DND-41 (cell line): ENCODE measurements around the gene BCL2L13.

Source experiments
- ATAC-seq: fragments of 200-7000 bp; cut with Tn5 transposase; 3 replicates; pipeline ENCODE4 v1.9.1; 2021; ENCODE audit warnings: low read depth; ENCODE audit not compliant: insufficient read depth
- DNase-seq: peaks from one replicate; pipeline ENCODE4 v3.0.0-alpha.2; 2020
- H2AFZ ChIP-seq: 2 replicates; pipeline ENCODE4 v1.6.0; 2012; ENCODE audit warnings: low read depth, low read length
- H3K27ac ChIP-seq: 2 replicates; pipeline ENCODE4 v1.5.1; 2012; ENCODE audit warnings: low read length, inconsistent platforms
- H3K27me3 ChIP-seq: fragments of 200-600 bp; sonication (generic); 2 replicates; pipeline ENCODE4 v1.6.0; 2012; ENCODE audit warnings: low read length, mild to moderate bottlenecking, inconsistent platforms; ENCODE audit not compliant: insufficient read depth, poor library complexity
- H3K36me3 ChIP-seq: 2 replicates; pipeline ENCODE4 v1.5.1; 2012; ENCODE audit warnings: low read length, inconsistent platforms; ENCODE audit not compliant: insufficient read depth
- H3K4me1 ChIP-seq: 2 replicates; pipeline ENCODE4 v1.5.1; 2012; ENCODE audit warnings: mild to moderate bottlenecking, low read length; ENCODE audit not compliant: insufficient read depth
- H3K4me2 ChIP-seq: 2 replicates; pipeline ENCODE4 v1.6.0; 2012; ENCODE audit warnings: mild to moderate bottlenecking, moderate library complexity, low read length, inconsistent platforms; ENCODE audit not compliant: insufficient read depth
- H3K4me3 ChIP-seq, 2 experiments: fragments of 200-600 bp in 1 of 2; shearing (Covaris generic) in 1 of 2; 2 replicates each; pipeline ENCODE4 v1.5.1; 2012 to 2016; ENCODE audit warnings: inconsistent platforms in 2 of 2, low read length in 2 of 2, mild to moderate bottlenecking in 2 of 2, low read depth in 1 of 2, moderate library complexity in 1 of 2
- H3K79me2 ChIP-seq: 2 replicates; pipeline ENCODE4 v1.6.0; 2012; ENCODE audit warnings: low read length, inconsistent platforms; ENCODE audit not compliant: insufficient read depth
- H3K9ac ChIP-seq: 2 replicates; pipeline ENCODE4 v1.6.0; 2012; ENCODE audit warnings: low read depth, mild to moderate bottlenecking, inconsistent platforms, low read length, moderate library complexity
- H3K9me3 ChIP-seq: 2 replicates; pipeline ENCODE4 v1.5.1; 2012; ENCODE audit warnings: low read length, moderate library complexity, mild to moderate bottlenecking, inconsistent platforms; ENCODE audit not compliant: insufficient read depth, severe bottlenecking
- H4K20me1 ChIP-seq: 2 replicates; pipeline ENCODE4 v1.6.0; 2012; ENCODE audit warnings: low read length; ENCODE audit not compliant: insufficient read depth
- CTCF ChIP-seq: IDR thresholded peaks from 2 replicates; pipeline ENCODE4 v1.5.1; 2012; ENCODE audit warnings: borderline replicate concordance, low read length, moderate library complexity, mild to moderate bottlenecking; ENCODE audit not compliant: poor library complexity, severe bottlenecking; ENCODE audit errors: extremely low read depth
- EZH2 ChIP-seq: IDR thresholded peaks from 3 replicates; pipeline ENCODE4 v1.6.1; 2012; ENCODE audit warnings: borderline replicate concordance, low read depth, mild to moderate bottlenecking, moderate library complexity, low read length, inconsistent platforms; ENCODE audit not compliant: severe bottlenecking

Gene BCL2L13

GRCh38 chr22:17772958-17773605 lies 134.5 kb downstream of the BCL2L13 start:
- H3K27ac ChIP-seq, result peak overlapping the region; percentile 77
- no peaks in the 10 kb centered on the region for H3K9me3 ChIP-seq
- peak; percentile 8; the same call in 1 of the 3 replicates for ATAC-seq
- H3K4me2 ChIP-seq, result peak overlapping the region; percentile 97
- peaks cover 50% of the 10 kb centered on the region for H4K20me1 ChIP-seq
- H3K9ac ChIP-seq, result peak overlapping the region; percentile 88
- peaks cover 61% of the 10 kb centered on the region for H3K4me1 ChIP-seq
- peaks cover 29% of the 10 kb centered on the region for H3K36me3 ChIP-seq
- H3K79me2 ChIP-seq, result peaks cover 75% of the 10 kb centered on the region
- peak overlapping the region; percentile 33; the same call in 1 of the 2 replicates for H2AFZ ChIP-seq
- DNase-seq, result no peak
- TF ChIP-seq EZH2 (no peak), CTCF (peak; percentile 1)
- H3K4me3 ChIP-seq, result peak overlapping the region; percentile 69 to 88; a peak in 3 of 4 replicates
- no peaks in the 10 kb centered on the region for H3K27me3 ChIP-seq

- Histone ChIP-seq H4K20me1 (peaks cover 46% of the 10 kb centered on the region), H3K79me2 (peaks cover 75% of the 10 kb centered on the region), H3K27me3 (no peaks in the 10 kb centered on the region), H3K9ac (peak overlapping the region; percentile 88), H3K4me3 (peak overlapping the region; percentile 69 to 88), H2AFZ (peak overlapping the region; percentile 71), H3K27ac (peak overlapping the region; percentile 77), H3K4me1 (peaks cover 67% of the 10 kb centered on the region), H3K4me2 (peak overlapping the region; percentile 97), H3K9me3 (no peaks in the 10 kb centered on the region), H3K36me3 (peaks cover 29% of the 10 kb centered on the region)
- DNase-seq, result peak; percentile 74
- ATAC-seq, result peak; percentile 66
- TF ChIP-seq EZH2 (no peak), CTCF (peak; percentile 1)
Observed at GRCh38 chr22:17773606-17774205, 135.1 kb downstream of the BCL2L13 start.

- Histone ChIP-seq H3K4me2 (peak within 1 kb of the TSS; percentile 97), H2AFZ (peak within 1 kb of the TSS; percentile 71), H3K36me3 (peaks cover 28% of the 10 kb centered on the region), H3K27me3 (no peaks in the 10 kb centered on the region), H3K27ac (peak within 1 kb of the TSS; percentile 77), H3K4me3 (peak within 1 kb of the TSS; percentile 69 to 88), H3K9ac (peak within 1 kb of the TSS; percentile 88), H3K4me1 (peaks cover 74% of the 10 kb centered on the region), H3K9me3 (no peaks in the 10 kb centered on the region), H4K20me1 (peaks cover 41% of the 10 kb centered on the region), H3K79me2 (peaks cover 76% of the 10 kb centered on the region)
- DNase-seq (peak; percentile 55), ATAC-seq (peak; percentile 50)
- no peak for TF ChIP-seq CTCF
- no peak for TF ChIP-seq EZH2
Observed at GRCh38 chr22:17774206-17774925, 135.8 kb downstream of the BCL2L13 start, which contains the start of gene BID. BID (minus strand) TSS chr22:17774469; CDS start chr22:17750116, 24,353 bp downstream.
